A673 (cell line): ENCODE results near the gene DHRS13.

Source experiments
- EZH2 ChIP-seq: fragments of 200-600 bp; sonication (generic); IDR thresholded peaks from 2 replicates; pipeline ENCODE4 v1.6.1; 2017; ENCODE audit warnings: borderline replicate concordance, low read depth, mild to moderate bottlenecking, mixed read lengths, antibody characterized with exemption, low read length; ENCODE audit not compliant: poor library complexity, severe bottlenecking
- TF ChIP-seq, protein P1 (sequence below): fragments of 300-800, 200-600 bp; sonication (generic); conservative IDR thresholded peaks from 2 replicates; pipeline ENCODE4 v1.5.1; 2017; ENCODE audit warnings: low read depth, mild to moderate bottlenecking, antibody characterized with exemption, low read length, moderate library complexity, mixed read lengths

DNA sequence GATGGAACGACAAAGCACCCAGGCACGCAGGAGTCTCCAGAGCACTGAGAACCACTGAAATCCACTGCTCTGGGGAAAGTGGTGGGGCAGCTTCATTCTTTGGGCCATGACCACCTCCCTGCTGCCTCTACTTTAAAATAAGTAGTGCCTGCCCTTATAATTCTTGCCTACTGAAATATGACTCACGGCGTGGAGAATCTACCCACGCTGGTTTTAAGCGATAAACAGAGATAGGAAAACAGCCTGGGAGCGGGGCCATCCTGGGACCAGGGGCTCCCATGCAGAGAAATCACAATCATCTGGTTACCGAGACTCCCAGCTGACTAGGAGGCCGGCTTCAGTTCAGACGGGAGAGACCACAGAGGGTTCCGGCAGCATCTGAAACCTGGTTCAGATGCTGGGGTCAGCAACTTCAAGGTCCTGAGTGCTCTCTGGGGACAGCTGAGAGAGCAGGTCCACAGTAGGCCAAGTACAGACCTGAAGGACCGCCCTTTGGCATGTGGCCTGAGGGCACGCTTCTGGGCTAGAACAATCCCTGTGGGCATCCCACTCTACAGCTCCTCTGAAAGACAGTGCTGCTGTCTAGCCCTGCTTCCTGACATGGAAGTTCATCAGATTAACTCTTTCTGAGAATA is 8.6 kb upstream of the DHRS13 start:
- TF ChIP-seq, protein P1, sequence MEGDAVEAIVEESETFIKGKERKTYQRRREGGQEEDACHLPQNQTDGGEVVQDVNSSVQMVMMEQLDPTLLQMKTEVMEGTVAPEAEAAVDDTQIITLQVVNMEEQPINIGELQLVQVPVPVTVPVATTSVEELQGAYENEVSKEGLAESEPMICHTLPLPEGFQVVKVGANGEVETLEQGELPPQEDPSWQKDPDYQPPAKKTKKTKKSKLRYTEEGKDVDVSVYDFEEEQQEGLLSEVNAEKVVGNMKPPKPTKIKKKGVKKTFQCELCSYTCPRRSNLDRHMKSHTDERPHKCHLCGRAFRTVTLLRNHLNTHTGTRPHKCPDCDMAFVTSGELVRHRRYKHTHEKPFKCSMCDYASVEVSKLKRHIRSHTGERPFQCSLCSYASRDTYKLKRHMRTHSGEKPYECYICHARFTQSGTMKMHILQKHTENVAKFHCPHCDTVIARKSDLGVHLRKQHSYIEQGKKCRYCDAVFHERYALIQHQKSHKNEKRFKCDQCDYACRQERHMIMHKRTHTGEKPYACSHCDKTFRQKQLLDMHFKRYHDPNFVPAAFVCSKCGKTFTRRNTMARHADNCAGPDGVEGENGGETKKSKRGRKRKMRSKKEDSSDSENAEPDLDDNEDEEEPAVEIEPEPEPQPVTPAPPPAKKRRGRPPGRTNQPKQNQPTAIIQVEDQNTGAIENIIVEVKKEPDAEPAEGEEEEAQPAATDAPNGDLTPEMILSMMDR: no peak
- no peak for TF ChIP-seq EZH2
